Heart right ventricle (tissue), 16 donors: ENCODE measurements around the gene CDK14. TPM values are rescaled to one million over a fixed set of nuclear protein-coding genes. Genes with fewer than 3 reads are reported as not detected.
A peak's percentile ranks its signal among the peaks of the same experiment; 100 is the strongest.

Experiments used
- ATAC-seq, 8 donors: fragments of 200-7000 bp; cut with Tn5 transposase; one replicate each; pipeline ENCODE4 v1.9.1; 2020; ENCODE audit warnings: mild to moderate bottlenecking in 8 of 8, moderate library complexity in 8 of 8, moderate number of reproducible peaks in 1 of 8
- DNase-seq, 2 donors: peaks; one replicate each; pipeline ENCODE4 v3.0.0-alpha.2; 2020
- H3K27ac ChIP-seq, 10 donors: fragments of 200-600 bp; sonication (generic) in 2 of 10; one replicate each; pipeline versions ENCODE4 v1.5.0 to v1.8.0; 2020 to 2022; ENCODE audit warnings: mild to moderate bottlenecking in 3 of 10
- H3K27me3 ChIP-seq, 7 donors: fragments of 200-600 bp; one replicate each; pipeline ENCODE4 v1.8.0; 2021 to 2022; ENCODE audit warnings: mild to moderate bottlenecking in 2 of 7
- H3K36me3 ChIP-seq, 9 donors: fragments of 200-600 bp; sonication (generic) in 1 of 9; one replicate each; pipeline versions ENCODE4 v1.5.0 to v1.8.0; 2020 to 2022; ENCODE audit warnings: mild to moderate bottlenecking in 2 of 9
- H3K4me1 ChIP-seq, 9 donors: fragments of 200-600 bp; sonication (generic) in 1 of 9; one replicate each; pipeline versions ENCODE4 v1.5.0 to v1.8.0; 2020 to 2022; ENCODE audit warnings: mild to moderate bottlenecking in 4 of 9
- H3K4me3 ChIP-seq, 10 donors: fragments of 200-600 bp; sonication (generic) in 2 of 10; one replicate each; pipeline versions ENCODE4 v1.5.0 to v1.8.0; 2020 to 2022; ENCODE audit warnings: mild to moderate bottlenecking in 7 of 10, moderate library complexity in 2 of 10
- H3K9me3 ChIP-seq, 11 donors: fragments of 200-600 bp in 10 of 11; sonication (generic) in 2 of 11; one replicate each; pipeline versions ENCODE4 v1.5.0 to v1.8.0; 2013 to 2022; ENCODE audit warnings: mild to moderate bottlenecking in 2 of 11, control low read depth in 1 of 11, moderate library complexity in 1 of 11
- WGBS, 2 donors: extraction: QIAGEN DNeasy Blood & Tissue Kit; methylation state at CpG; one replicate each; pipeline ENCODE4 v1.1.7; 2013; ENCODE audit warnings: inconsistent platforms in 1 of 2; 5-methylcytosine and 5-hydroxymethylcytosine counted together
- intact Hi-C, 10 donors: fragments of 100-400 bp; cut with DNase I; formaldehyde crosslinking; loops; one replicate each; pipeline versions ENCODE4 v1.11.1 to v1.14.2; 2022
- polyA plus RNA-seq, 2 donors: library from polyadenylated mRNA; stranded (reverse); fragments of 200-250 nt; gene quantifications; one replicate each; pipeline ENCODE4 v1.2.3, GENCODE V29; 2013
- total RNA-seq, 10 donors: library from RNA; stranded (reverse); fragmentation: NEBNext Ultra II Directional in 3 of 10; extraction: Animal tissue kit (Norgen Biotek cat#: 25700) in 3 of 10; gene quantifications; one replicate each; pipeline versions ENCODE4 v1.2.1 to v1.2.4, GENCODE V29; 2021 to 2023
- TF ChIP-seq, protein P1 (sequence below), 9 donors: fragments of 200-600 bp; sonication (generic) in 2 of 9; IDR thresholded peaks; one replicate each; pipeline versions ENCODE4 v1.5.0 to v1.8.0; 2021 to 2022; ENCODE audit warnings: antibody characterized with exemption in 9 of 9, mild to moderate bottlenecking in 5 of 9, moderate library complexity in 1 of 9
- donor health status: Arrhythmogenic right ventricular cardiomyopathy.
- donor health status: ischemic (EF 13 %, LVEDD 7.1; RV severe dilation, severe dysfunction).
- donor health status: healthy with polysubstance abuse.
- donor health status: DM: no; HTN: yes; CAD: no.
- donor health status: DM: no; HTN: no; CAD: no.
- donor health status: ischemic (EF 25% LVEDD 6.9; RV normal size, moderate dysfunction).
- donor health status: ischemic (EF 25% LVEDD 5.7; RV mildly dilated, moderate dysfunction).
- donor health status: healthy.
- donor health status: DM: yes; HTN: yes; CAD: no.
- donor health status: Ischemic cardiomyopathy.
- donor health status: ischemic (EF 35%, LVEDD 5.7; RV mildly dilated, moderate dysfunction).
- donor health status: nonischemic (EF 11% LVEDD 7.7; RV severe dilation, severe dysfunction).
- donor health status: DM: yes; HTN: yes; CAD: no.
- donor health status: PGD.
- donor health status: ischemic (EF 29% LVEDD 5.4; RV normal size, mild dysfunction).
- donor health status: nonischemic (EF 23%, LVEDD 6.1; RV moderate dilation, normal function).

Gene CDK14
- total and polyA plus RNA-seq, 12 donors: 3.9 to 36.5 (median 21.4) TPM

DNA sequence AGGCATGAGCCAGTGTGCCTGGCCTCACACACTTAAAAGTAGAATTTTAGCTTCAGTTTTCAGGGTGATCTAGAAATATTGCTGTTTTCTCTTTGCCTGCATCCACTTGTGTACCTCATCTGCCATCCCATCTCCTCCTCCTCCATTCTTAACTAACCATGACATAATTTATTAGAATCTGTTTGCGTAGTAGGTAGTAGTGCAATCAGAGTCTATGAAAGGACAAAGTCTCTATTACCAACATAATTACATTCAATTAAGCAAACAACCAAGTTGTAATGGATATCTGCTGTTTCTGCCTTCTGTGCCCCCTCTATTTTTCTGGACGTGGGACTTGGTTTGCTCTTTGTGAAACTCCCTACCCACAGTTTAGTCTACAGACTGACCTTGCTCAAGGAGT is 72.9 kb downstream of the CDK14 start:
- no peak overlapping the region for H3K4me3 ChIP-seq
- intact Hi-C loops: no loop called here
- DNase-seq (no peak), ATAC-seq (no peak)
- H3K36me3 ChIP-seq: no peaks in the 10 kb centered on the region
- no peaks in the 10 kb centered on the region for H3K27me3 ChIP-seq
- TF ChIP-seq, protein P1, sequence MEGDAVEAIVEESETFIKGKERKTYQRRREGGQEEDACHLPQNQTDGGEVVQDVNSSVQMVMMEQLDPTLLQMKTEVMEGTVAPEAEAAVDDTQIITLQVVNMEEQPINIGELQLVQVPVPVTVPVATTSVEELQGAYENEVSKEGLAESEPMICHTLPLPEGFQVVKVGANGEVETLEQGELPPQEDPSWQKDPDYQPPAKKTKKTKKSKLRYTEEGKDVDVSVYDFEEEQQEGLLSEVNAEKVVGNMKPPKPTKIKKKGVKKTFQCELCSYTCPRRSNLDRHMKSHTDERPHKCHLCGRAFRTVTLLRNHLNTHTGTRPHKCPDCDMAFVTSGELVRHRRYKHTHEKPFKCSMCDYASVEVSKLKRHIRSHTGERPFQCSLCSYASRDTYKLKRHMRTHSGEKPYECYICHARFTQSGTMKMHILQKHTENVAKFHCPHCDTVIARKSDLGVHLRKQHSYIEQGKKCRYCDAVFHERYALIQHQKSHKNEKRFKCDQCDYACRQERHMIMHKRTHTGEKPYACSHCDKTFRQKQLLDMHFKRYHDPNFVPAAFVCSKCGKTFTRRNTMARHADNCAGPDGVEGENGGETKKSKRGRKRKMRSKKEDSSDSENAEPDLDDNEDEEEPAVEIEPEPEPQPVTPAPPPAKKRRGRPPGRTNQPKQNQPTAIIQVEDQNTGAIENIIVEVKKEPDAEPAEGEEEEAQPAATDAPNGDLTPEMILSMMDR (IDR thresholded peaks at IDR 0.05): no peak
- H3K4me1 ChIP-seq: peaks cover 0 to 26% (median 5%) of the 10 kb centered on the region in 9 donors
- no peaks in the 10 kb centered on the region for H3K9me3 ChIP-seq
- H3K27ac ChIP-seq: no peak overlapping the region
- whole genome bisulfite sequencing, 2 donors: 83 to 86% methylated on average over 2 of the region's 2 CpGs

DNA sequence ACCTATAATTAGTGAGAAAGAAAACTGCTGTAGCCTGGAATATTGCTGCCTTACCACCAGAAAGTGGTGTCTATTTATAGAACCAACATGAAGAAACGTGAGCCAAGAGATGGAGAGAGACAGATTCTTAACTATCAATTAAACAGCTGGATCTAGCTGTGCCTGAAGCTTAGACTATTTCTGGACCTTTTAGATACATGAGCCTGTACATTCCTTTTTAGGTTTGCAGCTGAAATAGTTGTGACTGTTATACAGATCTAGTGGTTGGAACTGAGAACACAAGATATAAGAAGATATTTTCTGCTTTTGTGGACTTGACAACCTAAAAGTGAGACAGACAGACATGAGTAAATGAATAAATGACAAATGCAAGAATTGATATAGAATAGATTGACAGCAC is 73.4 kb downstream of the CDK14 start:
- intact Hi-C loops: no loop called here
- Histone ChIP-seq H3K4me3 (no peak overlapping the region), H3K9me3 (no peaks in the 10 kb centered on the region), H3K27me3 (no peaks in the 10 kb centered on the region), H3K27ac (no peak overlapping the region), H3K4me1 (peaks cover 0 to 26% (median 5%) of the 10 kb centered on the region in 9 donors), H3K36me3 (no peaks in the 10 kb centered on the region)
- DNase-seq (no peak), ATAC-seq (peak in 2 of 8 donors; percentile 29 to 62)
- WGBS, 2 donors: 17 to 33% methylated on average over 1 of the region's 1 CpG
- TF ChIP-seq, protein P1 (IDR thresholded peaks at IDR 0.05): no peak

DNA sequence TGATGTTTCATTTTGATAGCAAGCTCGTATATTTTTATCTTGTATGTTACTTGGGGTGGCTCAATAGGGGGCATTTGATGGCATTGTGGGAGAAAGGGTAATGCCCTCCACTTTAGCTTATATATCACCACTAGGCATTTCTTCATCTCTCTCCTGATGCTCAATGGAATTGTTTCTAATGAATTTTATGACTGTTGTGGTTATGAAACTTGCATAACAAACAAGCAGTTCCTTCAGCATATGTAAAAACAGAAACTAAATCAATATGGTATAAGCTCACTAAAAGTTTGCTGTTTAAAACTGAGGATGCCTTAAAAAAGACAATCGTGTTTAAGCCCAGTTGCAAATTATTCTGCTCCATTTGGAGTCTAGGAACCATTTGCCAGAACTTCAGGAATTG is 75.5 kb downstream of the CDK14 start:
- Histone ChIP-seq H3K9me3 (no peaks in the 10 kb centered on the region), H3K27me3 (no peaks in the 10 kb centered on the region), H3K4me1 (peaks cover 0 to 14% (median 3%) of the 10 kb centered on the region in 9 donors), H3K4me3 (no peak overlapping the region), H3K27ac (no peak overlapping the region), H3K36me3 (no peaks in the 10 kb centered on the region)
- ATAC-seq (no peak), DNase-seq (no peak)
- intact Hi-C loops: no loop called here
- TF ChIP-seq, protein P1 (IDR thresholded peaks at IDR 0.05): no peak
- 62 to 66% methylated on average over 2 of the region's 2 CpGs for WGBS, 2 donors

DNA sequence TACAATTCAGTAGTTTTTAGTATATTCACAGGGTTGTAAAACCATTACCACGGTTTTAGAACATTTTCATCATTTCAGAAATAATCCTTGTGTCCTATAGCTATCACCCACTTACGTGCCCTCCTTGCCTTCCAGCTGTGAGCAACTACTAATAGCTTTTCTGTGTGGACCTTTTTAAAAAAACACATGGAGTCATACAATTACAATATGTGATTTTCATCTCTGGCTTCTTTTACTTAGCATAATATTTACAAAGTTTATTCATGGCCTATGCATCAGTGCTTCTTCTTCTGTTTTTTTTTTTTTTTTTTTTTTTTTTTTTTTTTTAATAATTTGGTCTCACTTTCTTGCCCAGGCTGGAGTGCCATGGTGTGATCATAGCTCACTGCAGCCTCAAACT is 76.1 kb downstream of the CDK14 start:
- peaks cover 0 to 17% (median 5%) of the 10 kb centered on the region in 9 donors for H3K4me1 ChIP-seq

More for the DNA sequence above, 76.1 kb downstream of the CDK14 start:
- ATAC-seq: no peak
- TF ChIP-seq, protein P1 (IDR thresholded peaks at IDR 0.05): no peak
- H3K36me3 ChIP-seq: no peaks in the 10 kb centered on the region
- H3K4me3 ChIP-seq: no peak overlapping the region
- DNase-seq: no peak
- 95% methylated on average over 2 of the region's 2 CpGs for WGBS, 2 donors
- H3K27ac ChIP-seq: no peak overlapping the region
- no peaks in the 10 kb centered on the region for H3K27me3 ChIP-seq
- no peaks in the 10 kb centered on the region for H3K9me3 ChIP-seq
- intact Hi-C loops: no loop called here
